H9 (cell line): Measurements from ENCODE around the gene VPS26A. TPM values are rescaled to one million over a fixed set of nuclear protein-coding genes. Genes with fewer than 3 reads are reported as not detected.

Experiments used
- DNase-seq: peaks from one replicate; pipeline ENCODE4 v3.0.0-alpha.2; 2017
- H2AFZ ChIP-seq: one replicate; pipeline ENCODE4 v1.6.1; 2013; ENCODE audit warnings: mild to moderate bottlenecking, low read length, control low read depth, moderate library complexity
- H2AK5ac ChIP-seq: 2 replicates; pipeline ENCODE4 v1.6.1; 2013; ENCODE audit warnings: low read length, control low read depth, mixed read lengths; ENCODE audit not compliant: insufficient read length
- H2BK120ac ChIP-seq: one replicate; pipeline ENCODE4 v1.6.1; 2013; ENCODE audit warnings: low read depth, mild to moderate bottlenecking, low read length, control low read depth, inconsistent platforms; ENCODE audit not compliant: poor library complexity, severe bottlenecking
- H2BK12ac ChIP-seq: 2 replicates; pipeline ENCODE4 v1.6.1; 2013; ENCODE audit warnings: low read length, control low read depth, mixed read lengths, low read depth; ENCODE audit not compliant: insufficient read length
- H2BK15ac ChIP-seq: 2 replicates; pipeline ENCODE4 v1.6.1; 2013; ENCODE audit warnings: low read depth, low read length, control low read depth
- H2BK20ac ChIP-seq: one replicate; pipeline ENCODE4 v1.6.1; 2013; ENCODE audit warnings: low read depth, mild to moderate bottlenecking, low read length, control low read depth, inconsistent platforms; ENCODE audit not compliant: poor library complexity, severe bottlenecking
- H2BK5ac ChIP-seq: 2 replicates; pipeline ENCODE4 v1.6.1; 2013; ENCODE audit warnings: low read length, control low read depth, mixed read lengths; ENCODE audit not compliant: insufficient read length
- H3K14ac ChIP-seq: 2 replicates; pipeline ENCODE4 v1.6.1; 2013; ENCODE audit warnings: low read length, control low read depth; ENCODE audit not compliant: insufficient read depth
- H3K18ac ChIP-seq: 2 replicates; pipeline ENCODE4 v1.6.1; 2013; ENCODE audit warnings: low read depth, mild to moderate bottlenecking, mixed read lengths, low read length, control low read depth; ENCODE audit not compliant: insufficient read length
- H3K23ac ChIP-seq: 2 replicates; pipeline ENCODE4 v1.6.1; 2013; ENCODE audit warnings: low read length, control low read depth, mixed read lengths, low read depth; ENCODE audit not compliant: insufficient read length
- H3K23me2 ChIP-seq: 2 replicates; pipeline ENCODE4 v1.6.1; 2013; ENCODE audit warnings: low read depth, mild to moderate bottlenecking, mixed read lengths, low read length, control low read depth; ENCODE audit not compliant: insufficient read length, poor library complexity, severe bottlenecking
- H3K27ac ChIP-seq: 2 replicates; pipeline ENCODE4 v1.5.1; 2013; ENCODE audit warnings: low read length, control low read depth, mixed read lengths, low read depth; ENCODE audit not compliant: insufficient read length
- H3K27me3 ChIP-seq: 2 replicates; pipeline ENCODE4 v1.6.1; 2013; ENCODE audit warnings: low read length, control low read depth, inconsistent platforms; ENCODE audit not compliant: insufficient read depth
- H3K4ac ChIP-seq: 2 replicates; pipeline ENCODE4 v1.6.1; 2013; ENCODE audit warnings: low read depth, mild to moderate bottlenecking, control low read depth, inconsistent platforms, low read length, moderate library complexity
- H3K4me1 ChIP-seq: 2 replicates; pipeline ENCODE4 v1.6.1; 2013; ENCODE audit warnings: low read length, control low read depth, inconsistent platforms; ENCODE audit not compliant: insufficient read depth
- H3K4me2 ChIP-seq: 2 replicates; pipeline ENCODE4 v1.6.1; 2013; ENCODE audit warnings: low read length, control low read depth, mixed read lengths; ENCODE audit not compliant: insufficient read length, insufficient read depth
- H3K56ac ChIP-seq: 2 replicates; pipeline ENCODE4 v1.6.1; 2013; ENCODE audit warnings: low read depth, mild to moderate bottlenecking, mixed read lengths, low read length, control low read depth; ENCODE audit not compliant: insufficient read length
- H3K79me1 ChIP-seq: 2 replicates; pipeline ENCODE4 v1.6.1; 2013; ENCODE audit warnings: low read depth, mild to moderate bottlenecking, moderate library complexity, low read length, control low read depth, inconsistent platforms; ENCODE audit not compliant: insufficient read depth, poor library complexity, severe bottlenecking
- H3K79me2 ChIP-seq: 2 replicates; pipeline ENCODE4 v1.6.1; 2013; ENCODE audit warnings: low read length, control low read depth, inconsistent platforms; ENCODE audit not compliant: insufficient read depth
- H3K9ac ChIP-seq: 2 replicates; pipeline ENCODE4 v1.6.1; 2013; ENCODE audit warnings: low read length, control low read depth, mixed read lengths; ENCODE audit not compliant: insufficient read length; ENCODE audit errors: extremely low read depth
- H3K9me3 ChIP-seq: one replicate; pipeline ENCODE4 v1.6.1; 2013; ENCODE audit warnings: low read depth, low read length, inconsistent platforms; ENCODE audit not compliant: control insufficient read depth
- H3T11ph ChIP-seq: one replicate; pipeline ENCODE4 v1.6.1; 2013; ENCODE audit warnings: mild to moderate bottlenecking, low read length, control low read depth, inconsistent platforms
- H4K20me1 ChIP-seq: one replicate; pipeline ENCODE4 v1.6.1; 2013; ENCODE audit not compliant: control insufficient read depth, insufficient read length, insufficient read depth
- H4K5ac ChIP-seq: 2 replicates; pipeline ENCODE4 v1.6.1; 2013; ENCODE audit warnings: low read depth, mild to moderate bottlenecking, mixed read lengths, low read length, control low read depth; ENCODE audit not compliant: insufficient read length
- H4K8ac ChIP-seq: replicated peaks from 2 replicates; pipeline ENCODE4 v1.6.1; 2013; ENCODE audit warnings: low read length, control low read depth, mixed read lengths, low read depth; ENCODE audit not compliant: insufficient read length
- H4K91ac ChIP-seq: 2 replicates; pipeline ENCODE4 v1.6.1; 2013; ENCODE audit warnings: low read depth, mild to moderate bottlenecking, moderate library complexity, mixed read lengths, low read length, control low read depth; ENCODE audit not compliant: insufficient read length
- H3K27ac Mint-ChIP-seq, 3 experiments: 2 replicates in 2 of 3; 3 replicates in 1 of 3; pipeline ENCODE4 v1.8.0; 2020 to 2021; ENCODE audit warnings: mixed read lengths in 3 of 3, mild to moderate bottlenecking in 1 of 3, moderate library complexity in 1 of 3
- H3K27me3 Mint-ChIP-seq: 2 replicates; pipeline ENCODE4 v1.8.0; 2021; ENCODE audit warnings: low read depth, mild to moderate bottlenecking, moderate library complexity, mixed read lengths
- H3K36me3 Mint-ChIP-seq, 3 experiments: 2 replicates in 2 of 3; 3 replicates in 1 of 3; pipeline ENCODE4 v1.8.0; 2020 to 2021; ENCODE audit warnings: low read depth in 3 of 3, mixed read lengths in 3 of 3; ENCODE audit not compliant: insufficient read depth in 1 of 3
- H3K4me1 Mint-ChIP-seq, 2 experiments: 2 replicates each; pipeline ENCODE4 v1.8.0; 2020; ENCODE audit warnings: mixed read lengths in 2 of 2
- H3K4me3 Mint-ChIP-seq, 2 experiments: 2 replicates in 1 of 2; 3 replicates in 1 of 2; pipeline ENCODE4 v1.8.0; 2020 to 2021; ENCODE audit warnings: mild to moderate bottlenecking in 2 of 2, mixed read lengths in 2 of 2, moderate library complexity in 1 of 2
- H3K9me3 Mint-ChIP-seq, 2 experiments: 2 replicates in 1 of 2; 3 replicates in 1 of 2; pipeline ENCODE4 v1.8.0; 2020; ENCODE audit warnings: mild to moderate bottlenecking in 2 of 2, mixed read lengths in 2 of 2, moderate library complexity in 1 of 2
- WGBS: extraction: QIAGEN DNeasy Blood & Tissue Kit; methylation state at CpG from one replicate; pipeline ENCODE4 v1.1.7; 2013; ENCODE audit warnings: missing lambda C conversion rate, low lambda C conversion rate, mixed read lengths; ENCODE audit not compliant: insufficient read length; ENCODE audit errors: extremely low coverage; 5-methylcytosine and 5-hydroxymethylcytosine counted together
- total RNA-seq: library from RNA; stranded (reverse); gene quantifications from 2 replicates; pipeline ENCODE4 v1.2.1, GENCODE V29; 2021
- TF ChIP-seq, protein P1 (sequence below): fragments of 200-600 bp; sonication (generic); conservative IDR thresholded peaks from 3 replicates; pipeline ENCODE4 v1.8.0; 2021; ENCODE audit warnings: antibody characterized with exemption, mild to moderate bottlenecking

The VPS26A gene
- total RNA-seq, 1 experiment from 2014 or later, result 41.8 TPM

DNA sequence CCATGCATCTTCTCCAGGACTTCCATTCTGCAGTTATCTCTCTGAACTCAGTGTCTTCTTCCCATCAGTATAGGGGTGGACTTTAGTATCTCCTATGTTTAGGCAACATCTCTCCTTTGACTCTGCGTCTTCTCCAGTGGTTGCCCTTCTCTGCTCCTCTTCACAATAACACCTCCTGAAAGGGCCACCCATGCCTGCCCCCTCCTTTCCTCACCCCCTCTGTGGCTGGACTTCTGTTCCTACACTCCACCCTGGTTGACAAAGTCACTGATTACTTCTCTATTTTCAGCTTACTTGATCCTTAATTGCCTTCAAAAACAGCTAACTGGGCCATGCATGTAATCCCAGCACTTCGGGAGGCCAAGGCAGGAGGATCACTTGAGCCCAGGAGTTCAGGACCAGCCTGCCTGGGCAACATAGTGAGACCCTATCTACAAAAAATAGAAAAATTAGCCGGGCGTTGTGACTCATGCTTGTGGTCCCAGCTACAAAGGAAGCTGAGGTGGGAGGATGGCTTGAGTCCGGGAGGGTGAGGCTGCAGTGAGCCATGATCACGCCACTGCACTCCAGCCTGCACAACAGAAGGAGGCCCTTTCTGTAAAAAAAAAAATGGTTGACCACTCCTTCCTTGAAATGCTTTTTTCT lies 22.4 kb upstream of the VPS26A start:
- TF ChIP-seq, protein P1, sequence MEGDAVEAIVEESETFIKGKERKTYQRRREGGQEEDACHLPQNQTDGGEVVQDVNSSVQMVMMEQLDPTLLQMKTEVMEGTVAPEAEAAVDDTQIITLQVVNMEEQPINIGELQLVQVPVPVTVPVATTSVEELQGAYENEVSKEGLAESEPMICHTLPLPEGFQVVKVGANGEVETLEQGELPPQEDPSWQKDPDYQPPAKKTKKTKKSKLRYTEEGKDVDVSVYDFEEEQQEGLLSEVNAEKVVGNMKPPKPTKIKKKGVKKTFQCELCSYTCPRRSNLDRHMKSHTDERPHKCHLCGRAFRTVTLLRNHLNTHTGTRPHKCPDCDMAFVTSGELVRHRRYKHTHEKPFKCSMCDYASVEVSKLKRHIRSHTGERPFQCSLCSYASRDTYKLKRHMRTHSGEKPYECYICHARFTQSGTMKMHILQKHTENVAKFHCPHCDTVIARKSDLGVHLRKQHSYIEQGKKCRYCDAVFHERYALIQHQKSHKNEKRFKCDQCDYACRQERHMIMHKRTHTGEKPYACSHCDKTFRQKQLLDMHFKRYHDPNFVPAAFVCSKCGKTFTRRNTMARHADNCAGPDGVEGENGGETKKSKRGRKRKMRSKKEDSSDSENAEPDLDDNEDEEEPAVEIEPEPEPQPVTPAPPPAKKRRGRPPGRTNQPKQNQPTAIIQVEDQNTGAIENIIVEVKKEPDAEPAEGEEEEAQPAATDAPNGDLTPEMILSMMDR, result no peak
- Mint-ChIP-seq H3K36me3 (no peaks in the 10 kb centered on the region), H3K27me3 (peaks cover 2% of the 10 kb centered on the region; the same call in 1 of the 2 replicates), H3K4me3 (no peak overlapping the region), H3K4me1 (peaks cover 4 to 16% of the 10 kb centered on the region in 2 experiments), H3K27ac (no peak overlapping the region), H3K9me3 (no peaks in the 10 kb centered on the region)
- Histone ChIP-seq H4K91ac (no peak overlapping the region), H3K23me2 (no peaks in the 10 kb centered on the region), H3K56ac (no peak overlapping the region), H2BK5ac (no peak overlapping the region), H3K18ac (no peak overlapping the region), H4K8ac (no peak overlapping the region), H3K23ac (no peak overlapping the region), H3T11ph (no peak overlapping the region), H3K79me2 (no peaks in the 10 kb centered on the region), H3K27ac (no peak overlapping the region), H3K79me1 (no peaks in the 10 kb centered on the region), H3K27me3 (no peaks in the 10 kb centered on the region), H2BK20ac (no peak overlapping the region), H4K5ac (no peak overlapping the region), H2BK15ac (no peak overlapping the region), H2AFZ (no peak overlapping the region), H4K20me1 (no peaks in the 10 kb centered on the region), H2AK5ac (no peak overlapping the region), H3K4me1 (peaks cover 2% of the 10 kb centered on the region; the same call in 1 of the 2 replicates), H3K9ac (no peak overlapping the region), H3K9me3 (no peaks in the 10 kb centered on the region), H3K14ac (no peak overlapping the region), H3K4me2 (no peak overlapping the region), H2BK12ac (no peak overlapping the region), H3K4ac (no peak overlapping the region), H2BK120ac (no peak overlapping the region)
- no CpG with 5 or more reads among the region's 6 CpGs for WGBS
- no peak for DNase-seq
